OCI-LY1 (cell line): ENCODE data around the gene SMIM31.

ENCODE experiments used
- H2AFZ ChIP-seq: fragments of 200-600 bp; sonication (generic), shearing (Covaris generic); 2 replicates; pipeline ENCODE4 v1.6.0; 2014; ENCODE audit warnings: antibody characterized with exemption, mild to moderate bottlenecking, low read length
- H3F3A ChIP-seq: fragments of 200-600 bp; sonication (generic), shearing (Covaris generic); 2 replicates; pipeline ENCODE4 v1.6.0; 2014; ENCODE audit warnings: mild to moderate bottlenecking, antibody characterized with exemption, low read length, moderate library complexity; ENCODE audit not compliant: insufficient read depth
- H3K27ac ChIP-seq: fragments of 200-600 bp; sonication (generic); 2 replicates; pipeline ENCODE4 v1.5.1; 2014; ENCODE audit warnings: low read length, mixed run types, mild to moderate bottlenecking, low read depth; ENCODE audit not compliant: poor library complexity, severe bottlenecking
- H3K27me3 ChIP-seq: fragments of 200-600 bp; sonication (generic); 2 replicates; pipeline ENCODE4 v1.6.0; 2014; ENCODE audit warnings: antibody characterized with exemption, mild to moderate bottlenecking, low read length, moderate library complexity; ENCODE audit not compliant: insufficient read depth
- H3K36me3 ChIP-seq: fragments of 200-600 bp; sonication (generic); 2 replicates; pipeline ENCODE4 v1.6.1; 2014; ENCODE audit warnings: mild to moderate bottlenecking, antibody characterized with exemption, low read length, moderate library complexity, mixed read lengths; ENCODE audit not compliant: insufficient read depth
- H3K4me1 ChIP-seq: fragments of 200-600 bp; sonication (generic); 2 replicates; pipeline ENCODE4 v1.5.1; 2014; ENCODE audit warnings: mild to moderate bottlenecking, low read length, moderate library complexity; ENCODE audit not compliant: insufficient read depth, severe bottlenecking
- H3K4me2 ChIP-seq: fragments of 200-600 bp; sonication (generic), shearing (Covaris generic); 2 replicates; pipeline ENCODE4 v1.6.1; 2014; ENCODE audit warnings: low read length
- H3K4me3 ChIP-seq: fragments of 200-600 bp; sonication (generic); 2 replicates; pipeline ENCODE4 v1.5.1; 2014; ENCODE audit warnings: low read length, low read depth, mild to moderate bottlenecking, mixed read lengths; ENCODE audit not compliant: poor library complexity, severe bottlenecking
- H3K79me2 ChIP-seq: fragments of 200-600 bp; shearing (Covaris generic); 2 replicates; pipeline ENCODE4 v1.6.1; 2016; ENCODE audit warnings: mixed run types, low read length, mixed read lengths; ENCODE audit not compliant: insufficient read depth
- H3K9ac ChIP-seq: fragments of 200-600 bp; sonication (generic), shearing (Covaris generic); 2 replicates; pipeline ENCODE4 v1.6.1; 2014; ENCODE audit warnings: mild to moderate bottlenecking, low read length, mixed read lengths
- H3K9me2 ChIP-seq: fragments of 200-600 bp; sonication (generic), shearing (Covaris generic); 2 replicates; pipeline ENCODE4 v1.6.1; 2014; ENCODE audit warnings: low read depth, mild to moderate bottlenecking, low read length, mixed read lengths
- H3K9me3 ChIP-seq: fragments of 200-600 bp; shearing (Covaris generic); 2 replicates; pipeline ENCODE4 v1.6.1; 2014; ENCODE audit warnings: low read length, mixed read lengths
- H4K20me1 ChIP-seq: fragments of 200-600 bp; sonication (generic), shearing (Covaris generic); 2 replicates; pipeline ENCODE4 v1.6.0; 2016; ENCODE audit warnings: mild to moderate bottlenecking, low read length; ENCODE audit not compliant: insufficient read depth
- CTCF ChIP-seq: fragments of 200-600 bp; sonication (generic), shearing (Covaris generic); IDR thresholded peaks from 2 replicates; pipeline ENCODE4 v1.5.1; 2017; ENCODE audit warnings: mild to moderate bottlenecking, antibody characterized with exemption, low read length, moderate library complexity, mixed read lengths
- EZH2 ChIP-seq: fragments of 200-600 bp; sonication (generic), shearing (Covaris generic); IDR thresholded peaks from 2 replicates; pipeline ENCODE4 v1.8.0; 2017; ENCODE audit warnings: borderline replicate concordance, mixed run types, mild to moderate bottlenecking, antibody characterized with exemption, low read length, moderate library complexity, mixed read lengths

SMIM31 gene

GRCh38 chr4:164815711-164816110 is 61.8 kb downstream of the SMIM31 start:
- no peak overlapping the region for H3K9ac ChIP-seq
- H3K27ac ChIP-seq: no peak overlapping the region
- no peaks in the 10 kb centered on the region for H3K36me3 ChIP-seq
- H3K4me1 ChIP-seq: no peaks in the 10 kb centered on the region
- no peaks in the 10 kb centered on the region for H4K20me1 ChIP-seq
- no peak overlapping the region for H2AFZ ChIP-seq
- H3K27me3 ChIP-seq: no peaks in the 10 kb centered on the region
- no peaks in the 10 kb centered on the region for H3K79me2 ChIP-seq
- H3K4me3 ChIP-seq: no peak overlapping the region
- no peak overlapping the region for H3K4me2 ChIP-seq
- no peaks in the 10 kb centered on the region for H3K9me2 ChIP-seq
- H3K9me3 ChIP-seq: no peaks in the 10 kb centered on the region
- TF ChIP-seq EZH2: no peak
- TF ChIP-seq CTCF: no peak
- H3F3A ChIP-seq: no peaks in the 10 kb centered on the region

- no peak overlapping the region for H3K9ac ChIP-seq
- no peaks in the 10 kb centered on the region for H3K27me3 ChIP-seq
- no peaks in the 10 kb centered on the region for H3K79me2 ChIP-seq
- no peaks in the 10 kb centered on the region for H3K9me2 ChIP-seq
- H3K36me3 ChIP-seq: no peaks in the 10 kb centered on the region
- H3F3A ChIP-seq: no peaks in the 10 kb centered on the region
- no peak overlapping the region for H2AFZ ChIP-seq
- no peak overlapping the region for H3K4me3 ChIP-seq
- H3K4me2 ChIP-seq: no peak overlapping the region
- TF ChIP-seq EZH2: no peak
- TF ChIP-seq CTCF: no peak
- H3K27ac ChIP-seq: no peak overlapping the region
- H4K20me1 ChIP-seq: no peaks in the 10 kb centered on the region
- H3K4me1 ChIP-seq: no peaks in the 10 kb centered on the region
- H3K9me3 ChIP-seq: no peaks in the 10 kb centered on the region
Measured at GRCh38 chr4:164819366-164819765, 65.4 kb downstream of the SMIM31 start.

GRCh38 chr4:164821711-164822110 is 67.8 kb downstream of the SMIM31 start:
- Histone ChIP-seq H3K9me2 (no peaks in the 10 kb centered on the region), H3K9me3 (no peaks in the 10 kb centered on the region), H3K9ac (no peak overlapping the region), H3K79me2 (no peaks in the 10 kb centered on the region), H3K4me3 (no peak overlapping the region), H4K20me1 (no peaks in the 10 kb centered on the region), H2AFZ (no peak overlapping the region), H3K4me2 (no peak overlapping the region), H3F3A (no peaks in the 10 kb centered on the region), H3K4me1 (no peaks in the 10 kb centered on the region), H3K36me3 (no peaks in the 10 kb centered on the region), H3K27me3 (no peaks in the 10 kb centered on the region), H3K27ac (no peak overlapping the region)
- TF ChIP-seq CTCF (no peak), EZH2 (no peak)
